HG02943 (cell line): ENCODE data around the gene KCTD17.

Source experiments
- ATAC-seq: cut with Tn5 transposase; IDR thresholded peaks from one replicate; pipeline ENCODE4 v1.9.1; 2021; ENCODE audit warnings: mild to moderate bottlenecking, low read depth, moderate library complexity; ENCODE audit not compliant: unreplicated experiment

The KCTD17 gene

GRCh38 chr22:37097346-37097745 lies 45.8 kb downstream of the KCTD17 start:
- no peak for ATAC-seq

GRCh38 chr22:37098976-37099591 lies 47.5 kb downstream of the KCTD17 start:
- no peak for ATAC-seq

GRCh38 chr22:37100589-37101127 lies 49.1 kb downstream of the KCTD17 start:
- ATAC-seq: no peak

GRCh38 chr22:37101311-37102066 lies 49.9 kb downstream of the KCTD17 start:
- no peak for ATAC-seq

DNA sequence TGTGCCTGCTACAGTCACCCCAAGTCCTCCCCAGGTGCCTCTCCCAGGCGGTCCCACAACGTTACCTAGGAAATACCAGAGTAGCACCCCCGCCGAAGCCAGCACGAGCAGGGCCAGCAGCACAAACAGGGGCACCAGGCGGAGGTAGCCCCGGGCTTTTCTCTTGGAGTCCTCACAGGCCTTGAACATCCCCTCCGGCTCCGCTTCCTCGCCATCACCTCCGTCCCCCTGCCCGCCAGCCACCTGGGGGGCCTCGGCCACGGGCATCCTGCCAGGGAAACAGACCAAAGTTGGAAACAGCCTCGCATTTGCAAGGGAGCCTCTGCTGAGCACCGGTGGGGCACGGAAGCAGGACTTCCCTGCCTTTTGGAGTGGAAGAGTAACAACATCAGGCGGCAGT lies 51.6 kb downstream of the KCTD17 start:
- ATAC-seq: no peak

GRCh38 chr22:37103656-37104452 lies 52.3 kb downstream of the KCTD17 start:
- ATAC-seq: no peak

DNA sequence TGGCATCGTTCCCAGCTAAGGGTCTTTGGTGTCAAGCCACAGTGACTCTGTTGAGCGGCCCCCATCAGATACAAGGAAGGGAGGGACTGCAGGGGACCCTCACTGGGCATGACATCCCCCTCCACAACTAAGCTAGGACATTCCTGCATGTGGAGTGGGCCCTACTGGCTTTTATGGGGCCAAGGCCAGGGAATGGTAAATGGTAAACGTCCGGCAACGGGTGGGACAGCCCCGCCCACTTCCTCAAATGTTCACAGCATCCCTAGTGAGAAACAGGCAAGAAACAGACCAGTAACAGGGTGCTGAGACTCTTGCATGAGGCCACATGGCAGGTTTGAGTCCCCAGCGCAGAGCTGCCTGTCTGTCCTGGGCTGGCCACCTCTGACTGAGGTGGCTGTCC lies 53.6 kb downstream of the KCTD17 start:
- ATAC-seq: no peak

DNA sequence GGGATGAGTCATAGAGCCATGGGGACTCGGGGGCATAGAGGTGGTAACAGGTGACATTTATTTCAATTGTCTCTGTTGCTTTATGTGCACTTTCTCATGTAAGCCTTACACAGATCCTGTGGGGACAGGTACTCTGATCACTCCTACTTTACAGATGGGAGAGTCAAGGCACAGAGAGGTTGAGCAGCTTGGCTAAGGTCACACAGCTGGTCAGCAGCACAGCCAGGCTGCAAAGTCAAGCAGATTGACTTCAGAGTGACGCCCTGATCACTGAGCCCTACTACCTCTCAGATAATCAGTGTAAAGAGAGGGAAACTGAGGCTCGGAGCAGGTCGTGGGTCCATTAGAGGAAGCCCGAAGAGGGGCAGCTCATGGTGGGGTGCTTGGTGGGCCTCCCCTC lies 54.4 kb downstream of the KCTD17 start:
- ATAC-seq: no peak

GRCh38 chr22:37107816-37108621 lies 56.5 kb downstream of the KCTD17 start:
- no peak for ATAC-seq

- ATAC-seq: no peak
Observed at GRCh38 chr22:37109242-37109917, 57.8 kb downstream of the KCTD17 start, which contains the start of gene TMPRSS6. Gene TMPRSS6, minus strand, starts transcription at chr22:37109713. Its CDS starts 6,296 bp downstream, at chr22:37103417.

DNA sequence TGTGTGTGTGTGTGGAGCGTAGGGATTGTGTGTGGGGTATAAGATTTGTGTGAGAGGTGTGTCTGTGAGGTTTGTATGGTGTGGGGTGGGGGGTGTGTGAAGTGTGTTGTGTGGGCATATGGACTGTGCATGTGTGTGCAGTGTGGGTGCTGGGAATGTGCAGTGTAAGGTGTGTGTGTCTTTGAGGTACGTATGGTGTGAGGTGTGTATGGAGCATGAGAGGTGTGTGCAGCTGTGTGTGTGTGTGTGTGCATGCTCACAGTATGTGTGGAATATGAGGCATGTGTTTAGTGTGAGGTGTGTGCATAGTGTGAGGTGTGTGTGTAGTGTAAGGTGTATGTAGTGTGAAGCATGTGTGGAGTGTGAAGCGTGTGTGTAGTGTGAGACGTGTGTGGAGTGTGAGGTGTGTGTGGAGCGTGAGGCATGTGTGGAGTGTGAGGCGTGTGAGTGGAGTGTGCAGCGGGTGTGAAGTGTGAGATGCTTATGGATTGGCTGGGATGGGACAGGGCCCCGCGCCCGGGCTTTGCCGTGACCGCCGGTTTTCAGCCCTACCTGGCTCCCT lies 59.7 kb downstream of the KCTD17 start:
- no peak for ATAC-seq

GRCh38 chr22:37112084-37112728 lies 60.7 kb downstream of the KCTD17 start:
- ATAC-seq: no peak
